ENCODE data around the gene LGALS12.
A peak's percentile ranks its signal among the peaks of the same experiment; 100 is the strongest.
"Not testable (repeated sequence)": the region's sequence is repeated elsewhere in the genome, so short reads cannot be mapped to it uniquely, and the experiment has no call there.

Gene LGALS12

DNA sequence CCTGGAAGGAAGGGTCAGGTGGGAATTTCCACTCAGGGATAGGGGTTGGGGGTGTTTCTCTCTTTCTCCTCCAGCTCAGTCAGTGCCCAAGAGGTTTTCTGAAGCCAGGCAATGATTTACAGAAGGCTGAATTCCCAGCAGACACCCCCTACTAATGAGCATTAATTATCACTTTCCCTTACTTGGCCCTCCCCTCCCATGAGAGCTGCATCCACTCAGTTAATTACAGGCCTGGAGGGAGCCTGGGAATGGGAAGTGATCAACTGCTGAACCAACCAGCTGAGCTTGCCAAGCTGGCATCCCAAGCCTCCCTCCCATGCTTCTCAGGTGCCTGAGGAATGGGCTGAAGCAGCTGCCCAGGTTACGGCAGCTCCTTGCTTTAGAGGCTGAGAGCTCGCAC lies 992 bp downstream of the LGALS12 start:
- DNase-seq, result no peak

DNA sequence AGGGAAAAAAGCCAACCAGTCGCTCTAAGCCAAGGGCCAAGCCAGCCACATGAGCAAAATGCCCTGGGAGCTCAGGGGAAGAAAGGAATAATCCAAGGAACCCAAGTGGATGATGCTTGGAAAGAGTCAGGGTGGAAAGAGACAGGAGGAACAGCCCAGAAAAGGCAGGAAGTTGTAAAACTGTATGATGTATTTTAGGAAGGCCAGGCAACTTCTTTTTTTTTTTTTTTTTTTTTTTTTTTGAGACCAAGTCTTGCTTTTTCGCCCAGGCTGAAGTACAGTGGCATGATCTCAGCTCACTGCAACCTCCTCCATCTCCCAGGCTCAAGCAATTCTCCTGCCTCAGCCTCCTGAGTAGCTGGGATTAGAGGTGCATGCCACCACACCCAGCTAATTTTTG lies 1.6 kb downstream of the LGALS12 start:
- DNase-seq, result no peak

DNA sequence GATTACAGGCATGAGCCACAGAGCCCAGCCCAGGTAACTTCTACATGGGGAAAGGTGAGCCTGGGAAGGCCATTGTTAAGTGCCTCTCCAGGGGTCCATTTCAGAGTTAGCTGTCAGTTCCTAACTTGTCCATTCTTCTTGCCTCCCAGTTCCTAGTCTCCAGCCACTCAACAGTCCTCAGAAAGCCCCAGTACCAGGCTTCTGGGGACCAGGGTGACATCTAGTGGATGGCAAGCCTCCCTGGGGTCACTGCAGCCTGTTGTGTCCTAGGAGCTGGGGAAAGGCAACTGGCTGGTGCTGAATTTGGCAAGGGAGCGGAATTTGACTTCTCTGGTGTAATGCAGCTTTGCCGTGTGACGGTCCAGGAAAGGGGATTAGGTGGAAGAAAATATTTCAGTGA lies 2.1 kb downstream of the LGALS12 start:
- no peak for DNase-seq

DNA sequence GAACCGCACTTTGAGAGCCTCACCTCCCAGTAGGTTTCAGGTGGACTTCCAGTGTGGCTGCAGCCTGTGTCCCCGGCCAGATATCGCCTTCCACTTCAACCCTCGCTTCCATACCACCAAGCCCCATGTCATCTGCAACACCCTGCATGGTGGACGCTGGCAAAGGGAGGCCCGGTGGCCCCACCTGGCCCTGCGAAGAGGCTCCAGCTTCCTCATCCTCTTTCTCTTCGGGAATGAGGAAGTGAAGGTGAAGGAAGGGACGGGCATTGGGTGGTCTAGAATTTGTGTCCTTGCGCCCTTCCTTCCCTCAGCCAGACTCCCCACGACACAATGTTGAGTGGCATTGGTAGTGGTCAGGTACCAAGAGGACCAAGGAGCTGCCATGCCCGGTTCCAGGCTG lies 2.9 kb downstream of the LGALS12 start:
- DNase-seq, result no peak

DNA sequence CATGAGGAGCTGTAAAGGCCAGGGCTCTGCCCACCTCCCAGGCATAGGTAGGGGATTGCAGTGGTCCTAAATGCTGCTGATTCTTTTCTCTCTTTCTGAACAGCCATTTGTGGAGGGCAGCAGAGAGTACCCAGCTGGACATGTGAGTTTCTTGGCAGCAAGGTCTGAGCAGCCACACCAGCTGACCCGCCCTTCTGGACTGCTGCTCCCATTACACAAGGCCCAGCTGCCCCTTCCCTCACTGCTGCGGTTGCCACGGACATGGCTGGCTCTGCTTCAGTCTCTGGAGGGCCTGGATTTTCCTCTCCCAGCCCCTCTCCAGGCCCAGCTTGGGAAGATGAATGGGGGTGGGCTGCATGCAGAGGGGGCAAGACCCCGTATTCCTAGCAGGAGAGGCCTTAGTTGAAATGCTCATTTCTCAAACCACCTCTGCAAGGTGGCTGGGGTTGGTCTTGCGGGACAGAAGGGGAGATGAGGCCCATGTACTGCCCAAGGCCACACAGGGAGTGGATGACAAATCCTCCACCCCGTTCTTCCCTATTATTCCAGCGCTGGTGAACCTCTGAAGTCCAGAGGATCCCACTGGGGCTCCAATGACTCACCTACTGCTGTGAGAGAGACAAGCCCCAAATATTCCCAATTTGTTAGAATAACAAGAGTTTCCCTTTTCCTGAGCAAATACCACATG lies 4.6 kb downstream of the LGALS12 start:
- no peak for DNase-seq

DNA sequence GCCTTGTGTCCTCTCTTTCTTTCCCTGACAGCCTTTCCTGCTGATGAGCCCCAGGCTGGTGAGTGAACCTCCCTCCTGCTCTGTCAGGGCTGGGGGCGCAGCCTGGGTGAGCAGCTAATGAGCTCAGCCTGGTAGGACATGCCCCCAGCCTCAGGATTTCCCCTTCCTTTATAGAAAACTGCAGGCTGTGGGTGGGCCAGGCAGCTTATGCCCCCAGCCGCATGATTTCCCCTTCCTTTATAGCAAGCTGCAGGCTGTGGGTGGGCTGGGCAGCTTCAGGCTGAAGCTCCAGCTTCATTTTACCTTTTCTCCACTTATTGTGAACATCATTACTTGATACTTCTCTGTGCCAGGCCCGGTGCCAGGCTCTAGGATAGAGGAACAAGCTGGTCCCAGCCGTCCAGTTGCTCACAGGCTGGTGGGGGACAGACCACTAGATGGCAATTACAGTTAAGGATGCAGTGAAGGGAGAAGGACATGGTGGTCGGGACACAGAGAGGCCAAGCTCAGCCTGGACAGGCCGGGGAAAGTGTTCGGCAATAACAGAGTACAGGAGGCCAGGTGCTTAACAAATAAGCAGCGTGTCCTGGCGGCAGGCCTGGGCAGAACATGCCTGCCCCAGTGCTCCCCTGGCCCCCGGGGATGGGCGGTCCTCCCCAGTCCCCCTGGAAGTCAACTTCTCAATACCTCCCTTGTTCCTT lies 5.3 kb downstream of the LGALS12 start:
- DNase-seq, result no peak

DNA sequence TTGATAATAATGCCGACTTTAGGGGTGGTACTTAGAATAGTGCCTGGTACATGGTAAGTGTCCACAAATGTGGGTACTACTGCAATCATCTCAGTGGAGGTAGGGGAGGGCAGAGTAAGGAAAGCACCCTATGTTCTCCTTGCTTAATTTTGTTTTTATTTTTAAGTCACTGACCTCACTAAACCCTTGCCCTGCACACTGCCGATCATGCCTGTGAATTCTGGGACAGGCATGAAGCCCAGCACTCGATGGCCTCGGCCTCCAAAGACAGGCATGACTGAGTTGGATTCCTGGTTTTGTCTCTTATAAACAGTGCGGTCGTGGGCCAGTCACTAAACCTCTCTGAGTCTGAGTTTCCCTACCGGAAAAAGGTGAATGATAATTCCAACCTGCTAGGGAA lies 6.9 kb downstream of the LGALS12 start:
- DNase-seq, result no peak

DNA sequence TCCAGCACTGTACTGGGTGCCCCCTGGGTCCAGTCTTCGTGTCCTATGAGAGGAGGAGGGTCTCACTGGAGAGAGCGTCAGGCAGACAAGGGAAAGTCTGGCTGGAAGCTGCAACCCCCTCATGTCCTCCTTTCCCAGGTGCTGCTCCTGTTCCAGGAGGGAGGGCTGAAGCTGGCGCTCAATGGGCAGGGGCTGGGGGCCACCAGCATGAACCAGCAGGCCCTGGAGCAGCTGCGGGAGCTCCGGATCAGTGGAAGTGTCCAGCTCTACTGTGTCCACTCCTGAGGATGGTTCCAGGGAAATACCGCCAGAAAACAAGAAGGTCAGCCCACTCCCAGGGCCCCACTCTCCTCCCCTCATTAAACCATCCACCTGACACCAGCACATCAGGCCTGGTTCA lies 10.2 kb downstream of the LGALS12 start:
- DNase-seq, result no peak

DNA sequence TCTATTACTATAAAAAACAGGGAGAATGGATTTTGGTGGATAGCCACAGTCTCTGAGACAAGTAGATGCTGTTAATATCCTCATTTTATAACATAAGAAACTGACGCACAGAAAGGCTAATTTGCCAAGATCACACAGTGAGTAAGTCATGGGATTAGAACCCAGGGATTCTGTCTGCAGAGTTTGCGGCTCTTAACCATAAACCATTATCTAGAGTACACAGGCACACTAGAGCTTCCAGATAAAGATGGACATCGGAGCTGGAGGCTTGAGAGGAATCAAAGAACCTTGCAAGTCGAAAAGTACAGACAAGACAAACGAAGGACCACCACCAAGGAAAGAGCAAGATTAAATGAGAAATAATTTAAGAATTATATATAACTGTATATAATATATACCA lies 11.3 kb downstream of the LGALS12 start:
- no peak for DNase-seq

DNA sequence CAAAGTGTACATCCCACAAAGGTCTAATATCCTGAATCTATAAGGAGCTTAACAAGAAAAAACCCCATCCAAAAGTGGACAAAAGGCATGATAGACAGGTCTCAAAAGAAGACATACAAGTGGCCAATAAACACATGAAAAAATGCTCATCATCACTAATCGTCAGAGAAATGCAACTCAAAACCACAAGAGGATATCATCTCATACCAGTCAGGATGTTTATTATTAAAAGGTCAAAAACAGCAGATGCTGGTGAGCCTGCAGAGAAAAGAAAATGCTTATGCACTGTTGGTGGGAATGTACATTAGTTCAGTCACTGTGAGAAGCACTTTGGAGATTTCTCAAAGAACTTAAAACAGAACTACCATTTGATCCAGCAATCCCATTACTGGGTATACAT lies 12.7 kb downstream of the LGALS12 start:
- no peak for DNase-seq

DNA sequence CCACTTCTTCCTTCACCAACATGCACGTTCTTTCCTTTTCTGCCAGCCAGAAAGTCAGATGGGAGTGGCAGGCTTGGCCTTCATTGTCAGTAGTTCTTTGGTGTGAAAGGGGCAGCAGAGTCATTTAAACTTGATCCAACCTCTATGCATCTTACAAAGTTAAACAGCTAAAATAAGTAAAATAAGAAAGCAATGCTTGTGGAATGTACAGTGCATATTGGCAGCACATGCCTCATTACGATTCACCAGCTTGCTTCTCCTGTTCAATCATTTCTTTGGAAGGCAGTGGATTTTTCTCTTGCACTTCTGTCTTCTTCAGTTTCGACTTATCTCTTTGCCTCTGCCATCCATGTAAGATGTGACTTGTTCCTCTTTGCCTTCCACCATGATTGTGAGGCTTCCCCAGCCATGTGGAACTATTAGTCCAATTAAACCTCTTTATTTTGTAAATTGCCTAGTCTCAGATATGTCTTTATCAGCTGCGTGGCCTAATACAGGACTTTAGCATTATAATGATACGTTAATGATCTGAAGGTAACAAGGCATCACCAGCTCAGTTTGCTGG lies 14.8 kb downstream of the LGALS12 start:
- no peak for DNase-seq

DNA sequence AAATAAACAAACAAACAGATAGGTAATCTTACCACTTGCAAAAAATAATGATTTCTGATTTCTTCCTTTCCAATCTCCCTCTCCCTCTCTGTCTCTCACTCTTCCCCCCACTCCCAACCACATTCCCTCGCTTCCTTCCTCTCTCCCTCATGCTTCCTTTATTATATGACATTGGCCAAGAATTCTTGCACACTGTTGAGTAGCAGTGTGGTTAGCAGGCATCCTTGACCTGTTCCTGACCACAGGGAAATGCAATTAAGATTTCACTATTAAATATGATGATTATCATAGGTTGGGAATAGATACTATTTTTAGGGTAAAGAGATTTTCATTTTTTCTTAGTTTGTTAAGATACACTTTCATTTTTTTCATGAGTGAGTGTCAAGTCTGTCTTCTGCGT lies 16.0 kb downstream of the LGALS12 start:
- no peak for DNase-seq

DNA sequence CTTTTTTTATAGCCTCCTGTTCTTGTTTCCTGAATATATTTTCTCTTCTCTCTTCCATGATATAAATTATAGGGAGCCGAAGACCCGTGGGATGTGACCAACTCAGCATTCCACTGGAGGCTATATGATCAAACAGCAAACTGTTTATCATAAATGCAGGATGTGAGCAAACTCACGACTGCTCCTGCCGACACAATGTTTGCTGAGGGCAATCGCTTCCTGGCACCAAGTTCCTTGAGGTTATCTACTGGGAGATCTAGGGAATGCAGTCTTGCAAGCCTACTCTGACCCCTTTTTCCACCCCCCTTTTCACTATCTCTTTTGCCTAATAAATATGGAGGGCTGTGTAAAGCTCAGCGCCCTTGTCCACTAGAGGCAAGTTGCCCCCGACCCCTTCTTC lies 17.3 kb downstream of the LGALS12 start:
- no peak for DNase-seq

DNA sequence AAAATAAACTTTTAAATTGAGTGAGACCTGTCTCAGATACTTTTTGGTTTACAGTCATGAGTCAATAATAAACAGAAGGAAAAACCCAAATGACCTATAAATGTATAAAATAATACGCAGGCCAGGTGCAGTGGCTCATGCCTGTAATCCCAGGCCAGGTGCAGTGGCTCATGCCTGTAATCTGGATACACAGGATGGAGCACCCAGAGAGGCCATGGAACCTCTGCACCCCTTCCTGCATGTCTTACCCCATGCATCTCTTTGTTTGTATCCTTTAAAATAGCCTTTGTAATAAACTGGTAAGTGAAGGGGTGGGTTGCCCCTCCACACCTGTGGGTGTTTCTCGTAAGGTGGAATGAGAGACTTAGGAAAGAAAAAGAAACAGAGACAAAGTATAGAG lies 21.8 kb downstream of the LGALS12 start:
- no peak for DNase-seq

DNA sequence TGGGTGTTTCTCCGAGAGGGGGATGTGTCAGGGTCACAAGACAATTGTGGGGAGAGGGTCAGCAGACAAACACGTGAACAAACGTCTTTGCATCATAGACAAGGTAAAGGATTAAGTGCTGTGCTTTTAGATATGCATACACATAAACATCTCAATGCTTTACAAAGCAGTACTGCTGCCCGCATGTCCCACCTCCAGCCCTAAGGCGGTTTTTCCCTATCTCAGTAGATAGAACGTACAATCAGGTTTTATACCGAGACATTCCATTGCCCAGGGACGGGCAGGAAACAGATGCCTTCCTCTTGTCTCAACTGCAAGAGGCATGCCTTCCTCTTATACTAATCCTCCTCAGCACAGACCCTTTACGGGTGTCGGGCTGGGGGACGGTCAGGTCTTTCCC lies 22.3 kb downstream of the LGALS12 start:
- DNase-seq, result not testable (repeated sequence)

DNA sequence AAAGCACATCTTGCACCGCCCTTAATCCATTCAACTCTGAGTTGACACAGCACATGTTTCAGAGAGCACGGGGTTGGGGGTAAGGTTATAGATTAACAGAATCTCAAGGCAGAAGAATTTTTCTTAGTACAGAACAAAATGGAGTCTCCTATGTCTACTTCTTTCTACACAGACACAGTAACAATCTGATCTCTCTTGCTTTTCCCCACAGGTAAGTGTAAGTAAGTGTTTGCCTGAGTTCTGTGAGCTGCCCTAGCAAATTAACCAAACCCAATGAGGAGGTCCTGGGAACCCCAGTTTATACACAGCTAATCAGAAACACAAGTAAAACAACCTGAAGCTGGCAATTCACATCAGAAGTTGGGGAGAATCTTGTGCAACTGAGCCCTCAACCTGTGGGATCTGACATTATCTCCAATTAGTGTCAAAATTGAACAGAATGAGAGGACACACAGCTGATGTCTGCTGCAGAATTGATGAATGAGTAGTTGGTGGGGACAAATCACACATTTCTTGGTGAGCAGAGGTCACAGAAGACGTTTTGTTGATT lies 22.9 kb downstream of the LGALS12 start:
- DNase-seq, result not testable (repeated sequence)

DNA sequence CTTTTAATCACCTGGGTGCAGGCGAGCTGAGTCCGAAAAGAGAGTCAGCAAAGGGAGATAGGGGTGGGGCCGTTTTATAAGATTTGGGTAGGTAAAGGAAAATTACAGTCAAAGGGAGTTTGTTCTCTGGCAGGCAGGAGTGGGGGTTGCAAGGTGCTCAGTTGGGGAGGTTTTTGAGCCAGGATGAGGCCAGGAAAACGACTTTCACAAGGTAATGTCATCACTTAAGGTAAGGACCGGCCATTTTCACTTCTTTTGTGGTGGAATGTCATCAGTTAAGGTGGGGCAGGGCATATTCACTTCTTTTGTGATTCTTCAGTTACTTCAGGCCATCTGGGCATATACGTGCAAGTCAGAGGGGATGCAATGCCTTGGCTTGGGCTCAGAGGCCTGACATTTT lies 23.5 kb downstream of the LGALS12 start:
- DNase-seq, result not testable (repeated sequence)

DNA sequence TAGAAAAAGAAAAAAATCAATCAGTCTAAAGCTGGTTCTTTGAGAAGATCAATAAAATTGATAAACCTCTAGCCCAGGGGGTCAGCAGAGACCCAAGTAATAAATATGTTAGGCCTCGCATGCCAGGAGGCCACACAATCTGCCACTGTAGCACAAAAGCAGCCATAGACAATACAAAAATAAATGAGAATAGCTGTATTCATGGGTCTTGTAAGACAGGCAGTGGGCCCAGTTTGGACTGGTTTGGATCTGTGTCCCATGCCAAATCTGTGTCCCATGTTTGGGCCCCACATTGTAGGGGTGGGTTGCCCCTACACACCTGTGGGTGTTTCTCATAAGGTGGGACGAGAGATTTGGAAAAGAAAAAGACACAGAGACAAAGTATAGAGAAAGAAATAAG lies 24.1 kb downstream of the LGALS12 start:
- DNase-seq, result no peak

DNA sequence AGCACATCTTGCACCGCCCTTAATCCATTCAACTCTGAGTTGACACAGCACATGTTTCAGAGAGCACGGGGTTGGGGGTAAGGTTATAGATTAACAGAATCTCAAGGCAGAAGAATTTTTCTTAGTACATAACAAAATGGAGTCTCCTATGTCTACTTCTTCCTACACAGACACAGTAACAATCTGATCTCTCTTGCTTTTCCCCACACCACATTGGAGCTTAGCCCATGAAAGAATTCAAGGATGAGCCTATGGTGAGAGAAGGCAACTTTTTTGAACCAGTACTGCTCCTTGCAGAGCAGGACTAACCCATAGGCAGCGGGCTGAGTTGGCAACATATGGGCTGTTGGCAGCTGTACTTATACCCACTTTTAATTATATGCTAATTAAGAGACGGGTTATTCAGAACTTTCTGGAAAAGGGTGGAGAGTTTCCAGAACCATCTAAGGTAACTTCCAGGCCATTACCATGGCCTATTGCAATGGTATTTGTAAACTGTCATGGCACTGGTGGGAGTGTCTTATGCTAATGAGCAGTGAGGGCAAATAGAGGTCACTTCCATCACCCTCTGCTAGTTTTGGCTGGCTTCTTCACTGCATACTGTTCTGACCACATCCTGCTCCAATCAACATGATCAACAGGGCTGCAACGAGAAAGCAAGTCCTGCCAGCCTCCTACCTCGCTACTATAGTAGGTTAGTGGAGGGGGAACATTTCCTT lies 25.3 kb downstream of the LGALS12 start:
- not testable (repeated sequence) for DNase-seq

DNA sequence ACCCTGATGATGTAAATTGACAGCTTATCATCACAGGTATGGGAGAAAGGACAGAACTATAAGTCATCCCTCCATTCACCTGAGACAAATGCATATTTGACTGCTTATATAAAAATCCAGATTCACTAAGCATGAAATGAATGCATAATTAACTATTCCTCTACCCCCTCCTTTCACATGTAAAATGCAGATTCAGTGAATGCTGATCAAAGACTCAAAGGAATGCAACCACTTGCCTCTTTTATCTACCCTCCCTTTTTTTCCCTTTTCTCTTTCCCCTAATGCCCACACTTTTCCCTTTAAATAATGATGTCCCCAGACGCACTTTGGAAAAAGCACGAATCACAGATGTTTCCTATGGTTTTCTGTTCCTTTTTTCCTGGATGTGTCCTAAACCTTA lies 26.2 kb downstream of the LGALS12 start:
- no peak for DNase-seq

DNA sequence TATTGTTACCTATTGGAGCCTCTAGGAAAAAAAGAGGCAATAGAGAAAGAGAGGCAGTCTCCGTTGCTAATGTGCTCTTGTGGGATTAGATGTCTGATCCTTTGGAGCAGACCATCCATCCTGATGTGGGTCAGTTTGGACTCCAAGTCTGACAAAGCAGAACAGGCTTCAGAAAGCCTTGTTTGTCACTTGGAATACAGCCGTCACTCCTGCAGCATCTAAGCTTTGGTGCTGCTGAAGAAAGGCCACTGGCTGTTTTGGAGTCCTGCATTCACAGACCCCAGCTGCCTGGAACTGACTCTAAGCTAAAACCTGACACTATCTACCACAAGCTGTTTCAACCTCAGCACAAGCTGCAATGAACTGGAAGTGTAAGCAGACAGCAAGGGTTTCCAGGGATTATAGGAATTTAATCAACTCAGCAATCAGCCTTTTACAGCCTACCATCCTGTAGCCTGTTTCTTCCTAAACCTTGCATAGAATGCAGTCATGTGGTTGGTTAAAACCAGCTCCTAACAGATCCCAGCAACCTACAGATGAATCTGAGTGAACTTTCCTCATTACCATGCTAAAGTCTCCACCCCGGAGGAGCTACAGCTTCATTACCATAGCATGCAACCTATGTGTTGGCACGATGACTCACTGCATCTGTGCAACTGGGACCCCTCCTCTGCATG lies 27.1 kb downstream of the LGALS12 start:
- DNase-seq, result peak; percentile 29

DNA sequence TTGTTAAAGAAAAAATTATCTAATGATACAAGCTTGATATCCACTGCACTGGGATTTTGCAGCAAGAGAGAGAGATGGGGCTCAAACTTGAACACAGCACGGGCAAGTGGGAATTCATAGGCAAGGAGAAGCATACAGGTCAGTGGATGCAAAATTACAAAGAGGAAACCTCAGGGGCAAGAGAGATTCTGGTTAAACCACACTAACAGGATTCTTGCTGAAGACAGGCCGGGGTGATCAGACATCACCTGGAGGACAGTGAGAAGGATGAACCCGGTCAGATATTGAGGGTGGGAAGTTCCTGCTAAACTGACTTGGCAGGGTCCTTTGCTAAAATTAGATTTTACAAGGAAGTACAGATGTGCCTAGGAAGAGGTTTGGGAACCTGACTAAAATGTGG lies 28.2 kb downstream of the LGALS12 start:
- no peak for DNase-seq

DNA sequence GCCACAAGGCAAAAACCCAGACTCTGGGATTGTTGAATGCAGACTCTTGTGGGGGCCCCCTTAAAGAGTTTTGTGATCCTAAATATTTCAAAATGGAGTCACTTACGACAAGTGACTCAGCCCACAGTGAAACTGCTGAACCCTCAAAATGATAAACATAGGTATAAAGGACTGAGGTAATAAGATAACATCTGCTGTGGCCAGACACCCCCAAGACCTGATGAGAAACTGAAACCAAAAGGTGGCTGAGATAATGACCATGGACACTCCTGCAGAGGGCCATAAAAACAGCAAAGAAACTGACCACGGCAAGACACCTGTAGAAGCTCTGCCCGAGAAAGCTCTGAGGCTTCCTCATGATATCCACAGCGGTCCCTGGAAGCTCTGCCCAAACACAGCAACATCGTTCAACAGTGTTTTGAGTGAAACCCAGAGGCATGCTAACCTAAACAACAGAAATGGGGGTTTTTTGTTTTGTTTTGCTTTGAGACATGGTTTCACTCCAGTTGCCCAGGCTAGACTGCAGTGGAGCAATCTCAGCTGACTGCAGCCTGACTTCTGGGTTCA lies 29.1 kb downstream of the LGALS12 start:
- no peak for DNase-seq

Measured in NCI-H1694 treated with DMSO at 0.1 percent for 48 hours (cell line).